Spleen (tissue), 11 donors: ENCODE results near the gene SUSD6. TPM values are rescaled to one million over a fixed set of nuclear protein-coding genes. Genes with fewer than 3 reads are reported as not detected.

ENCODE experiments used
- DNase-seq: peaks from one replicate; pipeline ENCODE4 v3.0.0-alpha.2; 2020
- H3K27ac ChIP-seq, 8 donors: fragments of 200-600 bp; sonication (generic) in 7 of 8; 1 replicate in 4 of 8; 2 replicates in 4 of 8; pipeline versions ENCODE4 v1.5.0 to v1.8.0; 2016 to 2021; ENCODE audit warnings: inconsistent platforms in 4 of 8, mild to moderate bottlenecking in 4 of 8, moderate library complexity in 1 of 8
- H3K27me3 ChIP-seq, 7 donors: fragments of 200-600 bp; sonication (generic) in 6 of 7; replicated peaks in 1 of 7; 1 replicate in 4 of 7; 2 replicates in 3 of 7; pipeline versions ENCODE4 v1.5.0 to v1.8.0; 2016 to 2021; ENCODE audit warnings: inconsistent platforms in 3 of 7, mild to moderate bottlenecking in 1 of 7
- H3K36me3 ChIP-seq, 6 donors: fragments of 200-600 bp; sonication (generic) in 5 of 6; 1 replicate in 4 of 6; 2 replicates in 2 of 6; pipeline versions ENCODE4 v1.5.0 to v1.8.0; 2016 to 2021; ENCODE audit warnings: inconsistent platforms in 2 of 6
- H3K4me1 ChIP-seq, 6 donors: fragments of 200-600 bp; sonication (generic) in 5 of 6; 1 replicate in 3 of 6; 2 replicates in 3 of 6; pipeline versions ENCODE4 v1.5.0 to v1.8.0; 2016 to 2021; ENCODE audit warnings: inconsistent platforms in 3 of 6
- H3K4me3 ChIP-seq, 8 donors: fragments of 200-600 bp; sonication (generic) in 7 of 8; 1 replicate in 4 of 8; 2 replicates in 4 of 8; pipeline versions ENCODE4 v1.5.0 to v1.8.0; 2016 to 2021; ENCODE audit warnings: inconsistent platforms in 4 of 8, mild to moderate bottlenecking in 4 of 8, moderate library complexity in 2 of 8
- H3K9me3 ChIP-seq, 8 donors: fragments of 200-600 bp; sonication (generic) in 7 of 8; 1 replicate in 4 of 8; 2 replicates in 4 of 8; pipeline versions ENCODE4 v1.5.0 to v1.8.0; 2016 to 2021; ENCODE audit warnings: inconsistent platforms in 4 of 8
- CTCF ChIP-seq, 11 experiments: fragments of 200-600 bp in 7 of 11; fragments of 450-650 bp in 4 of 11; sonication (generic) in 4 of 11; IDR thresholded peaks in 8 of 11; conservative IDR thresholded peaks in 3 of 11; 1 replicate in 7 of 11; 2 replicates in 4 of 11; pipeline versions ENCODE4 v1.4.0 to v1.8.0; 2016 to 2021; ENCODE audit warnings: antibody characterized with exemption in 11 of 11, inconsistent platforms in 4 of 11, mild to moderate bottlenecking in 1 of 11
- POLR2A ChIP-seq, 3 donors: fragments of 450-650 bp; IDR thresholded peaks; one replicate each; pipeline ENCODE4 v1.5.1; 2017; ENCODE audit warnings: antibody characterized with exemption in 3 of 3, mild to moderate bottlenecking in 1 of 3
- POLR2AphosphoS5 ChIP-seq, 3 donors: sonication (generic); formaldehyde crosslinking; IDR thresholded peaks; one replicate each; pipeline ENCODE4 v1.5.1; 2017; ENCODE audit warnings: antibody characterized with exemption in 3 of 3
- WGBS, 5 donors: extraction: QIAGEN DNeasy Blood & Tissue Kit in 3 of 5; methylation state at CpG; one replicate each; pipeline versions ENCODE4 v1.1.5 to v1.1.7; 2013 to 2018; 5-methylcytosine and 5-hydroxymethylcytosine counted together
- intact Hi-C: fragments of 100-400 bp; cut with DNase I; formaldehyde crosslinking; loops from one replicate; pipeline ENCODE4 v1.15.0; 2023; ENCODE audit warnings: low total_unique reads
- polyA plus RNA-seq, 3 donors: library from polyadenylated mRNA; stranded (reverse); fragments of 200-250 nt; gene quantifications; one replicate each; pipeline ENCODE4 v1.2.1, GENCODE V29; 2013
- total RNA-seq, 7 donors: library from RNA; depleted of rRNA in 3 of 7; stranded (reverse); fragments of >200 nt in 3 of 7; fragmentation: NEBNext Ultra II Directional in 4 of 7; extraction: Animal tissue kit (Norgen Biotek cat#: 25700) in 4 of 7; gene quantifications; one replicate each; pipeline versions ENCODE4 v1.1.0 to v1.2.1, GENCODE V29; 2016 to 2021
- donor health status: healthy with polysubstance abuse.
- donor health status: DM: no; HTN: no; CAD: no; lungs with moderate emphysema.
- donor health status: DM: no; HTN: no; CAD: no.
- donor health status: Bipolar disorder and iron deficiency.
- donor health status: healthy.
- donor health status: DM: no; HTN: no; CAD: no.
- donor health status: DM: yes; HTN: yes; CAD: no.

SUSD6 gene
- total and polyA plus RNA-seq, 10 donors, result 10.7 to 120 (median 86.4) TPM

- DNase-seq, result no peak
- H3K9me3 ChIP-seq, result no peaks in the 10 kb centered on the region
- TF ChIP-seq POLR2AphosphoS5 (IDR thresholded peaks at IDR 0.05) (no peak), POLR2A (IDR thresholded peaks at IDR 0.05) (no peak), CTCF (IDR thresholded peaks at IDR 0.05 in 8 of 11, conservative IDR thresholded peaks at IDR 0.05 in 3 of 11) (no peak)
- intact Hi-C loops, result no loop called here
- no peak overlapping the region for H3K4me3 ChIP-seq
- 51 to 76% (median 72%) methylated on average over 4 of the region's 4 CpGs for WGBS, 5 donors
- peaks cover 0 to 8% (median 0%) of the 10 kb centered on the region in 6 donors for H3K36me3 ChIP-seq
- peaks cover 76 to 100% (median 99%) of the 10 kb centered on the region in 6 donors for H3K4me1 ChIP-seq
- peak overlapping the region in 7 of 8 donors; percentile 29 to 100 (median 99) for H3K27ac ChIP-seq
- H3K27me3 ChIP-seq, result no peaks in the 10 kb centered on the region
Measured at GRCh38 chr14:69619012-69619411, 7.6 kb downstream of the SUSD6 start.

GRCh38 chr14:69620211-69620611 is 8.8 kb downstream of the SUSD6 start:
- Histone ChIP-seq H3K27ac (peak overlapping the region in 6 of 8 donors; percentile 6 to 100 (median 99)), H3K4me3 (peak overlapping the region in 1 of 8 donors; percentile 5), H3K9me3 (no peaks in the 10 kb centered on the region), H3K36me3 (peaks cover 0 to 8% (median 0%) of the 10 kb centered on the region in 6 donors), H3K4me1 (peaks cover 77 to 100% (median 99%) of the 10 kb centered on the region in 6 donors), H3K27me3 (no peaks in the 10 kb centered on the region)
- TF ChIP-seq POLR2AphosphoS5 (IDR thresholded peaks at IDR 0.05), result no peak
- TF ChIP-seq POLR2A (IDR thresholded peaks at IDR 0.05), result no peak
- no peak for TF ChIP-seq CTCF (IDR thresholded peaks at IDR 0.05 in 8 of 11, conservative IDR thresholded peaks at IDR 0.05 in 3 of 11)
- DNase-seq, result no peak
- 45 to 71% (median 56%) methylated on average over 5 of the region's 5 CpGs for WGBS, 5 donors
- intact Hi-C loops, result no loop called here

GRCh38 chr14:69620981-69621380 is 9.6 kb downstream of the SUSD6 start:
- Histone ChIP-seq H3K36me3 (peaks cover 0 to 8% (median 0%) of the 10 kb centered on the region in 6 donors), H3K27ac (peak overlapping the region in 4 of 8 donors; percentile 99 to 100 (median 99)), H3K27me3 (no peaks in the 10 kb centered on the region), H3K4me3 (no peak overlapping the region), H3K4me1 (peaks cover 78 to 100% (median 99%) of the 10 kb centered on the region in 6 donors), H3K9me3 (no peaks in the 10 kb centered on the region)
- 73 to 91% (median 85%) methylated on average over 2 of the region's 2 CpGs for WGBS, 5 donors
- intact Hi-C loops, result no loop called here
- DNase-seq, result no peak
- no peak for TF ChIP-seq CTCF (IDR thresholded peaks at IDR 0.05 in 8 of 11, conservative IDR thresholded peaks at IDR 0.05 in 3 of 11)
- TF ChIP-seq POLR2A (IDR thresholded peaks at IDR 0.05), result no peak
- TF ChIP-seq POLR2AphosphoS5 (IDR thresholded peaks at IDR 0.05), result no peak

GRCh38 chr14:69624136-69624535 is 12.7 kb downstream of the SUSD6 start:
- DNase-seq, result no peak
- Histone ChIP-seq H3K4me1 (peaks cover 68 to 100% (median 99%) of the 10 kb centered on the region in 6 donors), H3K27me3 (no peaks in the 10 kb centered on the region), H3K4me3 (no peak overlapping the region), H3K27ac (peak overlapping the region in 4 of 8 donors; percentile 68 to 89 (median 80)), H3K9me3 (no peaks in the 10 kb centered on the region), H3K36me3 (peaks cover 0 to 8% (median 0%) of the 10 kb centered on the region in 6 donors)
- TF ChIP-seq POLR2AphosphoS5 (IDR thresholded peaks at IDR 0.05) (no peak), CTCF (IDR thresholded peaks at IDR 0.05 in 8 of 11, conservative IDR thresholded peaks at IDR 0.05 in 3 of 11) (no peak)
- intact Hi-C loops, result no loop called here
- 73 to 94% (median 83%) methylated on average over 4 of the region's 4 CpGs for WGBS, 5 donors
